Cerebellar nuclear complex (tissue), 1 donor: ENCODE measurements around the gene GOLGA8S.
"Not testable (repeated sequence)": the region's sequence is repeated elsewhere in the genome, so short reads cannot be mapped to it uniquely, and the experiment has no call there.

Experiments
- DNase-seq, 2 experiments: peaks; one replicate each; lab custom pipeline; 2025; lab: John Stamatoyannopoulos, UW

The GOLGA8S gene

GRCh38 chr15:23397779-23398178 is 43.2 kb downstream of the GOLGA8S start:
- DNase-seq, result no peak

GRCh38 chr15:23398357-23398756 is 43.8 kb downstream of the GOLGA8S start:
- not testable (repeated sequence) for DNase-seq

GRCh38 chr15:23399207-23399606 is 44.7 kb downstream of the GOLGA8S start:
- DNase-seq, result not testable (repeated sequence)

DNA sequence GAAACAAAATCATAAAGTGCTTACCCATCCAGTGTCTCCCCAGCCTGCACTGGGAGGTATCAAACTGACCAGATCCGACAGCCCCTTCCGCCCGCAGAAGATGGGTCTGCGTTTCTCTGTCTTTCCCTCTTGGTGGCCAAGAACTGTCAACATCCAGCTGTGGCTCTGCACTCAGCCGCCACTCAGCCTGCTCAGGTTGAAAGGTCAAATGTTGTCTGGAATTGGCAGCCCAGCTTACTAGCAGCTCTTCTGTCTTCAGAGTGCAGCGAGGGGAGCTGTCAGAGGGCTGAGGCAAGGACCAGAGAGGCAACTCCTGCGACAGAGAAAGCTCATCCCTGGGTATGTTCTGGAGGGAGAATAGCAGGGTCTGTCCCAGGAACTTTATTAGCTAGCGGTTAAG is 47.1 kb downstream of the GOLGA8S start:
- DNase-seq, result no peak

GRCh38 chr15:23402140-23402539 is 47.6 kb downstream of the GOLGA8S start:
- no peak for DNase-seq

- no peak for DNase-seq
These were observed 48.0 kb downstream of the GOLGA8S start for GRCh38 chr15:23402544-23402943.

- no peak for DNase-seq
These were observed 49.0 kb downstream of the GOLGA8S start for GRCh38 chr15:23403550-23403949.

GRCh38 chr15:23411841-23412240 is 57.3 kb downstream of the GOLGA8S start:
- DNase-seq, result no peak

DNA sequence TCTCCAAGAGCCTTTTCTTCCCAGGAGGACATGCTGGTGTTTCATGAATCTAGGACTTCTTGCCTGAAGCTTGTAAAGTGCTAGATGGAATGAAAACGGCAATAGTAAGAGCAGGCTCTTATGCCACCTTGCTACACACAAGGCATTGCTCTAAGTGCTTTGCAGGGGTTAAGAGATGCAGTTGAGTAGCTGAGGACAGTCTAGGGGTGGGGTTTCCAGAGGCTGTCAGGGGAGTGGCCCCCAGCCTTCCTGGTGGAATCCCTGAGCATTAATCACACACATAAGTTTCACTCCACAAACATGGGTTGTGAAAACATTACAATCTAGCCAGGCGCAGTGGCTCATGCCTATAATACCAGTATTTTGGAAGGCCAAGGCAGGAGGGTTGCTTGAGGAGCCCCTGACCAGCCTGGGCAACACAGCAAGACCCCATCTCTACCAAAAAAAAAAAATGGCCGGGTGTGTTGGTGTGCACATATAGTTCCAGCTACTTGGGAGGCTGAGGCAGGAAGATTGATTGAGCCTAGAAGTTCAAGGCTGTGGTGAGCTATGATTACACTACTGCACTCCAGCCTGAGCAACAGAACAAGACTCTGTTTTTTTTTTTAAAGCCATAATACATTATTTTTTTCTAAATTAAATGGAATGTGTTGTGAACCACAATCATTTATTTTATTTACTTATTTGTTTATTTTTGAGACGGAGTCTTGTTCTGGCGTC is 58.5 kb downstream of the GOLGA8S start:
- DNase-seq, result not testable (repeated sequence)
